Activated B cell treated with CpG ODN at 0.5 μM for 24 hours (primary cell): Measurements from ENCODE around the gene SCFD1. TPM values are rescaled to one million over a fixed set of nuclear protein-coding genes. Genes with fewer than 3 reads are reported as not detected.

ENCODE experiments used
- ATAC-seq: fragments of 200-7000 bp; cut with Tn5 transposase; one replicate; pipeline ENCODE4 v1.10.0; 2021; ENCODE audit warnings: low read depth, mild to moderate bottlenecking, moderate library complexity
- CTCF ChIA-PET: fragments of 350-600 bp; sonication (Branson Sonifier 250); formaldehyde crosslinking; loops from one replicate; lab custom pipeline; 2021; ENCODE audit warnings: antibody characterized with exemption; lab: Charles Lee
- POLR2A ChIA-PET: fragments of 350-600 bp; sonication (Branson Sonifier 250); formaldehyde crosslinking; loops from one replicate; lab custom pipeline; 2021; ENCODE audit warnings: antibody characterized with exemption; lab: Charles Lee
- DNase-seq: peaks from one replicate; pipeline ENCODE4 v3.0.0; 2022
- H3K27ac Mint-ChIP-seq: one replicate; pipeline ENCODE4 v1.8.0; 2020; ENCODE audit warnings: mixed read lengths
- H3K27me3 Mint-ChIP-seq: one replicate; pipeline ENCODE4 v1.8.0; 2021; ENCODE audit warnings: mixed read lengths
- H3K36me3 Mint-ChIP-seq: one replicate; pipeline ENCODE4 v1.8.0; 2021; ENCODE audit warnings: low read depth, mixed read lengths
- H3K4me1 Mint-ChIP-seq: one replicate; pipeline ENCODE4 v1.8.0; 2021; ENCODE audit warnings: mixed read lengths
- H3K4me3 Mint-ChIP-seq: one replicate; pipeline ENCODE4 v1.8.0; 2020; ENCODE audit warnings: mild to moderate bottlenecking, mixed read lengths
- H3K9me3 Mint-ChIP-seq: one replicate; pipeline ENCODE4 v1.8.0; 2020; ENCODE audit warnings: mixed read lengths
- CTCF ChIP-seq: fragments of 200-600 bp; IDR thresholded peaks from one replicate; pipeline ENCODE4 v1.8.0; 2022; ENCODE audit warnings: antibody characterized with exemption, mild to moderate bottlenecking
- intact Hi-C: fragments of 100-400 bp; cut with micrococcal nuclease; formaldehyde crosslinking; loops from one replicate; pipeline ENCODE4 v1.15.1; 2024
- total RNA-seq: library from RNA; stranded (reverse); gene quantifications from 2 replicates; pipeline ENCODE4 v1.2.3, GENCODE V29; 2022

SCFD1 gene
- total RNA-seq, 1 donor from 2014 or later, result 83.6 TPM

- POLR2A ChIA-PET, result no interaction called here
- H3K4me3 Mint-ChIP-seq, result no peak overlapping the region
- intact Hi-C loops, result no loop called here
- H3K36me3 Mint-ChIP-seq, result peaks cover 74% of the 10 kb centered on the region
- no peak overlapping the region for H3K27ac Mint-ChIP-seq
- no peaks in the 10 kb centered on the region for H3K27me3 Mint-ChIP-seq
- peaks cover 3% of the 10 kb centered on the region for H3K4me1 Mint-ChIP-seq
- CTCF ChIA-PET, result no interaction called here
- TF ChIP-seq CTCF, result no peak
- H3K9me3 Mint-ChIP-seq, result peaks cover 16% of the 10 kb centered on the region
- no peak for DNase-seq
- ATAC-seq, result no peak
Observed at GRCh38 chr14:30645600-30645999, 23.5 kb downstream of the SCFD1 start.

GRCh38 chr14:30648471-30648870, 26.4 kb downstream of the SCFD1 start:
- DNase-seq, result no peak
- ChIA-PET POLR2A (no interaction called here), CTCF (no interaction called here)
- no peak overlapping the region for H3K27ac Mint-ChIP-seq
- H3K4me1 Mint-ChIP-seq, result peaks cover 3% of the 10 kb centered on the region
- no peak for ATAC-seq
- intact Hi-C loops, result no loop called here
- no peaks in the 10 kb centered on the region for H3K27me3 Mint-ChIP-seq
- peaks cover 16% of the 10 kb centered on the region for H3K9me3 Mint-ChIP-seq
- H3K36me3 Mint-ChIP-seq, result peaks cover 72% of the 10 kb centered on the region
- TF ChIP-seq CTCF, result no peak
- H3K4me3 Mint-ChIP-seq, result no peak overlapping the region

DNA sequence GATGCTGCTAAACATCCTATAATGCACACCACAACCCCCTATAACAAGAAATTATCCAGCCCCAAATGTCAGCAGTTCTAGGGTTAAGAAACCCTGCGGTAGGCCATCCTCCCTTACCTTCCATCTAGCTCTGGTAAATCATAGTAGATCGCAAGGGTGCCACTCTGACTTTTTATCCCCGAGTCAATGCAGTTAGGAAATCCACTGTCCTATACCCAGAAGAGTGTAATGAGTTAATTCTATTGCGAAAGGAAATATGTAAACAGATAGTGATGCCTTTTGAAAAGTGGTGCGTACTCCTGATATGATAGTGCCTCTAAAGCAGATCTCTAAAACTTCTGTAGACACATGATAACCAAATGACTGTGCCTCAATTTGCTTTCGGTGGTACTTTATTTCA, 29.8 kb downstream of the SCFD1 start:
- H3K27ac Mint-ChIP-seq, result no peak overlapping the region
- H3K27me3 Mint-ChIP-seq, result no peaks in the 10 kb centered on the region
- no peak for TF ChIP-seq CTCF
- H3K4me3 Mint-ChIP-seq, result no peak overlapping the region
- DNase-seq, result no peak
- intact Hi-C loops, result no loop called here
- H3K36me3 Mint-ChIP-seq, result peaks cover 48% of the 10 kb centered on the region
- no peaks in the 10 kb centered on the region for H3K4me1 Mint-ChIP-seq
- POLR2A ChIA-PET, result no interaction called here
- no peak for ATAC-seq
- no peaks in the 10 kb centered on the region for H3K9me3 Mint-ChIP-seq
- CTCF ChIA-PET, result no interaction called here

GRCh38 chr14:30655124-30655523, 33.0 kb downstream of the SCFD1 start:
- H3K27ac Mint-ChIP-seq, result no peak overlapping the region
- no peak for DNase-seq
- H3K9me3 Mint-ChIP-seq, result no peaks in the 10 kb centered on the region
- TF ChIP-seq CTCF, result no peak
- no peak overlapping the region for H3K4me3 Mint-ChIP-seq
- CTCF ChIA-PET, result interaction anchor here (0.7 to 1.1 kb wide), 2 partner anchors 17 to 23 kb away, joined by 3 read pairs; no protein-coding TSS in a partner anchor
- ATAC-seq, result no peak
- intact Hi-C loops, result loop anchor here (2.0 to 5.0 kb wide), 2 partner anchors 14 to 1907 kb away; no protein-coding TSS in a partner anchor
- no peaks in the 10 kb centered on the region for H3K27me3 Mint-ChIP-seq
- H3K4me1 Mint-ChIP-seq, result no peaks in the 10 kb centered on the region
- POLR2A ChIA-PET, result no interaction called here
- peaks cover 48% of the 10 kb centered on the region for H3K36me3 Mint-ChIP-seq

DNA sequence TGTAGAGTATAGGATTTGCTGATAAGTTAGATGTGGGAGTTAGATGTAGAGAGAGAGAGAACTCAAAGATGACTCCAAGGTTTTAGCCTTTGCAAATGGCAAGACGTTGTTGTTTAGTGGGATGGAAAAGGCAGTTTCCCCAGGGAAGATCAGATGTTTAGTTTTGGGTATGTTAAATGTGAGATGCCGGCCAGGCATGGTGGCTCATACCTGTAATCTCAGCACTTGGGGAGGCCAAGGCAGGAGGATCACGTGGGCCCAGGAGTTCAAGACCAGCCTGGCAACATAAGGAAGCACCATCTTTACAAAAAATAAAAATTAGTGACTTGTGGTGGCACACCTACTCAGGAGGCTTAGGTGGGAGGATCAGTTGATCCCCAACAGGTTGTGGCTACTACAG, 33.5 kb downstream of the SCFD1 start:
- ATAC-seq (no peak), DNase-seq (no peak)
- Mint-ChIP-seq H3K27ac (no peak overlapping the region), H3K9me3 (no peaks in the 10 kb centered on the region), H3K36me3 (peaks cover 48% of the 10 kb centered on the region), H3K4me3 (no peak overlapping the region), H3K27me3 (no peaks in the 10 kb centered on the region), H3K4me1 (no peaks in the 10 kb centered on the region)
- intact Hi-C loops, result loop anchor here (1.0 to 5.0 kb wide), 4 partner anchors 13 to 1907 kb away; no protein-coding TSS in a partner anchor
- POLR2A ChIA-PET, result no interaction called here
- CTCF ChIA-PET, result interaction anchor here (1.1 kb wide), 1 partner anchor 16 kb away, joined by 3 read pairs; no protein-coding TSS in a partner anchor
- no peak for TF ChIP-seq CTCF
